Erythroblast (primary cell): Measurements from ENCODE around the gene NFKB2.

Source experiments
- GATA1 ChIP-seq: IDR thresholded peaks from 2 replicates; pipeline ENCODE4 v1.6.1; 2011; ENCODE audit warnings: low read depth, mild to moderate bottlenecking, control low read depth, low read length, moderate library complexity
- POLR2A ChIP-seq: IDR thresholded peaks from 2 replicates; pipeline ENCODE4 v1.6.1; 2011; ENCODE audit warnings: mild to moderate bottlenecking, low read length

- TF ChIP-seq POLR2A (no peak), GATA1 (no peak)
Measured at GRCh38 chr10:102408131-102408727, 12.7 kb downstream of the NFKB2 start.
